ENCODE measurements around the gene ZRANB1. TPM values are rescaled to one million over a fixed set of nuclear protein-coding genes. Genes with fewer than 3 reads are reported as not detected.

ZRANB1 gene
- total RNA-seq, 4 donors from 2014 or later, result 22.1 to 37.5 (median 25.0) TPM

GRCh38 chr10:124899151-124899550 is 42.8 kb upstream of the ZRANB1 start:
- no peaks in the 10 kb centered on the region for H3K27me3 ChIP-seq
- intact Hi-C loops (cut with DNase I), result no loop called here
- WGBS, 2 donors, result 96 to 97% methylated on average over 9 to 11 of the region's 11 CpGs
- H3K9me3 ChIP-seq, result no peaks in the 10 kb centered on the region
- no peaks in the 10 kb centered on the region for H3K4me1 ChIP-seq
- no peak for DNase-seq
- no peak overlapping the region for H3K27ac ChIP-seq
- H3K4me3 ChIP-seq (replicated peaks in 1 of 3), result no peak overlapping the region
- no peaks in the 10 kb centered on the region for H3K36me3 ChIP-seq
- no peak for TF ChIP-seq CTCF (IDR thresholded peaks at IDR 0.05)
- TF ChIP-seq POLR2A (IDR thresholded peaks at IDR 0.05), result no peak

DNA sequence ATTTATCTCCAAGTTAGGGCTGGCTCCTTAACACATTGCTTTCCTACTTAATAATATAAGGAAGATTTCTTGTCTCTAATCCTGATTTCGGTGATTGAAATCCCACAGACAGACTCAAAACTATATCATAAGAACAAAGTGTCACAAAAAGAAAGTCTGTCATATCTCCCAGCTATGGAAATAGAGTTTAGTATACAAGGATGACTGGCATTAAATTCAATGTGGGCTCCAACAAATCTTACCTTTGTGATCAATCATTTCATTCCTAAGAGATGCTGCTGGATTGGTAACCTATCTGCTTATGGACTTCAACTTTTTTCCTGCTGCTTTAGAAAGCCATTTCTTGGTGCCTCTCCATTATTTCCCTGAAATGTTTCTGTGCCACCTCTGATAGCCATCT is 39.5 kb upstream of the ZRANB1 start:
- H3K36me3 ChIP-seq, result no peaks in the 10 kb centered on the region
- intact Hi-C loops (cut with DNase I), result no loop called here
- WGBS, 2 donors, result 92 to 95% methylated on average over 1 of the region's 1 CpG

GRCh38 chr10:124903111-124903510 is 38.8 kb upstream of the ZRANB1 start:
- H3K9me3 ChIP-seq, result no peaks in the 10 kb centered on the region
- no peaks in the 10 kb centered on the region for H3K36me3 ChIP-seq
- DNase-seq, result no peak
- 35 to 42% methylated on average over 2 of the region's 2 CpGs for WGBS, 2 donors
- no peaks in the 10 kb centered on the region for H3K4me1 ChIP-seq
- TF ChIP-seq CTCF (IDR thresholded peaks at IDR 0.05), result no peak
- no peak for TF ChIP-seq POLR2A (IDR thresholded peaks at IDR 0.05)
- no peaks in the 10 kb centered on the region for H3K27me3 ChIP-seq
- H3K27ac ChIP-seq, result no peak overlapping the region
- intact Hi-C loops (cut with DNase I), result no loop called here
- H3K4me3 ChIP-seq (replicated peaks in 1 of 3), result no peak overlapping the region

More for the DNA sequence above, 39.5 kb upstream of the ZRANB1 start:
- Histone ChIP-seq H3K4me3 (replicated peaks in 1 of 3) (no peak overlapping the region), H3K9me3 (no peaks in the 10 kb centered on the region), H3K4me1 (no peaks in the 10 kb centered on the region), H3K27me3 (no peaks in the 10 kb centered on the region), H3K27ac (no peak overlapping the region)
- no peak for TF ChIP-seq CTCF (IDR thresholded peaks at IDR 0.05)
- TF ChIP-seq POLR2A (IDR thresholded peaks at IDR 0.05), result no peak
- DNase-seq, result no peak

- Histone ChIP-seq H3K4me3 (replicated peaks in 1 of 3) (no peak overlapping the region), H3K4me1 (no peaks in the 10 kb centered on the region), H3K9me3 (no peaks in the 10 kb centered on the region), H3K27ac (no peak overlapping the region), H3K36me3 (no peaks in the 10 kb centered on the region), H3K27me3 (no peaks in the 10 kb centered on the region)
- DNase-seq, result no peak
- intact Hi-C loops (cut with DNase I), result no loop called here
- no peak for TF ChIP-seq CTCF (IDR thresholded peaks at IDR 0.05)
- TF ChIP-seq POLR2A (IDR thresholded peaks at IDR 0.05), result no peak
- WGBS, 2 donors, result 91 to 95% methylated on average over 2 of the region's 2 CpGs
These were observed 37.1 kb upstream of the ZRANB1 start for GRCh38 chr10:124904796-124905195.

GRCh38 chr10:124906551-124907001 is 35.3 kb upstream of the ZRANB1 start:
- no peak overlapping the region for H3K4me3 ChIP-seq (replicated peaks in 1 of 3)
- no peak overlapping the region for H3K27ac ChIP-seq
- intact Hi-C loops (cut with DNase I), result no loop called here
- no peak for DNase-seq
- peaks cover 0 to 5% of the 10 kb centered on the region in 2 donors for H3K4me1 ChIP-seq
- TF ChIP-seq POLR2A (IDR thresholded peaks at IDR 0.05) (no peak), CTCF (IDR thresholded peaks at IDR 0.05) (no peak)
- H3K36me3 ChIP-seq, result no peaks in the 10 kb centered on the region
- H3K9me3 ChIP-seq, result no peaks in the 10 kb centered on the region
- H3K27me3 ChIP-seq, result no peaks in the 10 kb centered on the region
- 83 to 89% methylated on average over 9 of the region's 9 CpGs for WGBS, 2 donors

Measured in thyroid gland (tissue), 4 donors.